Hypothalamus (tissue), 51 donors: ENCODE results near the gene TLK1.
A peak's percentile ranks its signal among the peaks of the same experiment; 100 is the strongest.
"Not testable (repeated sequence)": the region's sequence is repeated elsewhere in the genome, so short reads cannot be mapped to it uniquely, and the experiment has no call there.

ENCODE experiments used
- DNase-seq, 51 donors: peaks; one replicate each; lab custom pipeline; 2025; lab: John Stamatoyannopoulos, UW

TLK1 gene

GRCh38 chr2:171171808-171172207, 11.1 kb upstream of the TLK1 start:
- DNase-seq, result no peak

GRCh38 chr2:171169839-171170238, 9.1 kb upstream of the TLK1 start:
- DNase-seq, result no peak

DNA sequence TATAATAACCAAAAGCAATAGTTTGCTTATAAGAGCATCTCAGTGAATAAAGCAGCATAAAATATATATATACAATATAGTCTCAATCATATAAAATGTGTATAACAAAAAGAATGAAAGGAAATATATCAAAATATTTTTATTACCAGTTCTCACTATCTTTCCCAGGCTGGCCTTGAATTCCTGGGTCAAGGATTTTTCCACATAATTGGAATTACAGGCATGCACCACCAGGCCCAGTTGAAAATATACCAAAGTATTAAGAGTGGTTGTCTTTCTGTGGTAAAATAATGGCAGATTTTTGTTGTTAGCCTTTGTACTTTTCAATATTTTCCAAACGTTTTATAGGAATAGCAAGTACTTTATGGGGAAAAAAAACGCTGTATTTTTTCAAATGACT, 8.6 kb upstream of the TLK1 start:
- no peak for DNase-seq

GRCh38 chr2:171167352-171167997, 6.8 kb upstream of the TLK1 start:
- no peak for DNase-seq

- DNase-seq, result no peak
These were observed 5.8 kb upstream of the TLK1 start for GRCh38 chr2:171166328-171166983.

- DNase-seq, result no peak
These were observed 5.3 kb upstream of the TLK1 start for GRCh38 chr2:171165967-171166327.

DNA sequence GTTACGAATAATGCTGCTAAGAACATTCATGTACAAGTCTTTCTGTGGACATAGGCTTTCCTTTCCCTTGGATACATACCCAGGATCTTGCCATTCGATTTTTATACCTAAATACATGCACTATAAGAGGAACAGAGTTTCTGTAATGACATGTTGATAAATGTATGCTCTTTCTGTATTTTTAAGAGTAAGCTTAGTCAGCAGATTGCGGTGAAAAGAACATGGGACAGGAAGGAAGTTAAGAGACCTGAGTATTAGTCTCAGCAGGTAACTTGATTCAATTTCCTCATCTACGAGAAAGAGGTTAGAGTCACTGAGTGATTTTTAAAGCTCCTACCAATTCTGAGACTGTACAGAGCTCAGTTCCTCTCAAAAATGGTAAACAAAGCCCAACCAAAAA, 2.6 kb upstream of the TLK1 start:
- DNase-seq, result no peak

DNA sequence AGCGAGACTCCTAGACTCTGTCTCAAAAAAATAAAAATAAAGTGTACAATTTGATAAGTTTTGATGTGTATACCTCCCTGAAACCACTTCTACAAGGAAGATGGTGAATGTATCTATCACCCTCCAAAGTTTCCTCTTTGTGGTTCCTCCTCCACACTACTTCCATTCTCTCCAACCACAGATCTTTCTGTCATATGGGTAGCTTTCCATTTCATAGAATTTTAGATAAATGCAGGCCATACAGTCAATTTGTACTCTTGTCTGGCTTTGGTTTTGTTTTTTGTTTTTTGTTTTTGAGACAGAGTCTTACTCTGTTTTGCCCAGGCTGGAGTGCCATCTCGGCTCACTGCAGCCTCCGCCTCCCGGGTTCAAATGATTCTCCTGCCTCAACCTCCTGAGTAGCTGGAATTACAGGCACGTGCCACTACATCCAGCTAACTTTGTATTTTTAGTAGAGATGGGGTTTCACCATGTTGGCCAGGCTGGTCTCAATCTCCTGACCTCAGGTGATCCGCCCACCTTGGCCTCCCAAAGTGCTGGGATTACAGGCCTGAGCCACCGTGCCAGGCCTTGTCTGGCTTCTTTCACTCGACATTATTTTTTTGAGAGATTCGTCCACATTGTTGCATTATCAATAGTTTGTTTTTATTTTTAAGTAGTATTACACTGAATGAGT, 2.0 kb upstream of the TLK1 start:
- not testable (repeated sequence) for DNase-seq

DNA sequence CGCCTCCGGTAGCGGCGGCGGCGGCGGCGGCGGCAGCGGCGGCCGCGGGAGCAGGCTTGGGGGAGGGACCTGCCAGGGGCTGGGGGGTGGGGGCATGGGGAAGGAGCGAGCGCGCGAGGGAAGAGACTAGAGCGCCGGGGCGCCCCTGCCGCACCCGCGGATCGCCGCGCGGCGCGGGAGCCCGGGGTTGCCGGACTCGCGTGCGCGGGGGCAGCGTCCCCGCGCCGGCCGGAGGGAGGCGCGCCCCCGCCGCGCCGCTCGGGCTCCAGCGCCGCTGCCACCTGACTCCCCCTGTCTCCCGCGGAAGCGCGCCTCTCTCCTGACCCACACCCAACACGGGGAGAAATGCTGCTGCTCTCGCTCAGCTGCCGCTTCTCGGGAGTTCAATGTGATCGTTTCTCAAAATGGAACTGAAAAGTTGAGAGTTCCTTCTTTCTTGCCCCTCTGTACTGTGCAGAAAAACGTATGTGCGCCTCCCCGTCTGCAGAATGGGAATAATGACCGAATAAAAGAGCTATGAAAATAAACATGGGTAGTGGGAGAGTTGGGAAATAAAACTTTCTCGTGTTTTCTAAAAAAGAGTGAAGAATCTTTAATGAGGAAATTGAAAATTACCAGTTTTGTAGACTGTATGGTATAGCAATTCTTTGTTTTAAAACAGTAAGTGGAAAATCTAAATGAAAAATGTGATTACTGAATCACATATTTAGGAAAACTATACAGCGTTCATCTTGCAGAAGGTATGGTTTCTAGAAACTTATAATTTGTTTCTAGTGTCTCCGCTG, 455 bp upstream of the TLK1 start:
- DNase-seq, result peak in 49 of 51 donors; percentile 6 to 86 (median 62)

- peak in 43 of 51 donors; percentile 4 to 82 (median 44) for DNase-seq
These were observed 1.1 kb downstream of the TLK1 start for GRCh38 chr2:171159372-171160118.

DNA sequence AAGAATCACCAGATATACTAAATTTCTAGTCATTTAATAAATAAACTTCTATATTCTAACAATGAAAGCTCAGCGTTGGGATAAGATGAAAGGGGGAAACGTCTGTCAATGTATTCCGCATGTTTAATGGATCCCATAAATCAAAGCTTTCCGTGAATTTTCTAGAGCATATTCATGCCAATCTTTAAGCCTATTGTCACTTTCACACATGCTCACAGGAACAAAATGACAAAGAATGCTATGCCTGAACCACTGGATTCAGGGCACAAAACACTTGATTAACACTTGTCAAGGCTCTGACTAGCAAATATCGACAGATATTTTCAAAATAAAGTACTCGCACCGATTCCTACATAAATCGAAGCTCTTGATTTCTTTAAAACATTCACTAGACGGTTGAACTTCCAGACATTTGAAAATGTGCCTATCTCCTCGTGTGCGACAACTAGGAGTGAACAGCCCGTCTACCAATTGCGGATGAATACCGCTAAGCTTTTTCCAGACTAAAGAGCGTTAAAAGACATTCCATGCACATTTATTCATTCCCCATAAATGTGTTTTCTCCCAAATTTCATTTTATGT, 1.8 kb downstream of the TLK1 start:
- DNase-seq, result peak in 2 of 51 donors; percentile 51 to 82

- DNase-seq, result no peak
These were observed 2.5 kb downstream of the TLK1 start for GRCh38 chr2:171158036-171158789.

- no peak for DNase-seq
These were observed 3.6 kb downstream of the TLK1 start for GRCh38 chr2:171157109-171157500.

GRCh38 chr2:171154348-171154747, 6.3 kb downstream of the TLK1 start:
- DNase-seq, result no peak

- DNase-seq, result no peak
These were observed 9.9 kb downstream of the TLK1 start for GRCh38 chr2:171150694-171151285.

GRCh38 chr2:171149986-171150693, 10.6 kb downstream of the TLK1 start:
- DNase-seq, result no peak

DNA sequence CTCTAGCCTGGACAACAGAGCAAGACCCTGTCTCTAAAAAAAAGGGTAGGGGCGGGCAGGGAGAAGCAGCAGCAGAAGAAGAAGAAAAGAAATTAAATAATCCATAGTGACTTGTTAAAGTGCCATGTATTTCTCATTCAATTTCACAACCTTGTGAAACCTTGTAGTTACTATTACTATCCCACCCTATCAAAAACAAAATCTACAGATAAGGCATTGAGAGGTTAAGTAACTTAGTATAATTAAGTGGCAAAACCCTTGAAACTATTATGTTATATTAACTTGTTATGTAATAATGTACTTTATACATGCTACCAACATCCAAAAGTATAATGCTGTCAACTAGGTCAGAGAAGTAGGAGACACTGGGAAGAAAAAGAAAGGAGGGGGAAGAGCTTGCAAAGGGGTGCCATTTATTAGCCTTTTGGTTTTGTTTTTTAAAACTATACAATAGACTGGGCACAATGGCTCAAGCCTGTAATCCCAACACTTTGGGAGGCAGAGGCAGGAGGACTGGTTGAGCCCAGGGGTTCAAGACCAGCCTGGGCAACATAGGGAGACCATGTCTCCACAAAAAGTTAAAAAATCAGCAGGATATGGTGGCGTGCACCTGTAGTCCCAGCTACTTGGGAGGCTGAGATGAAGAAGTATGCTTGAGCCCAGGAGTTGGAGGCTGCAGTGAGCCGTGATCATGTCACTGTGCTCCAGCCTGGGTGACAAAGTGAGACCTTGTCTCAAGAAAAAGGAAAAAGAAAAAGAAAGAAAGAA, 11.3 kb downstream of the TLK1 start:
- DNase-seq, result no peak

GRCh38 chr2:171147081-171147480, 13.6 kb downstream of the TLK1 start:
- no peak for DNase-seq
